ENCODE data around the gene DSC1. TPM values are rescaled to one million over a fixed set of nuclear protein-coding genes. Genes with fewer than 3 reads are reported as not detected.

DSC1 gene
- total and polyA plus RNA-seq, 2 of the 8 experiments (the other 6 are each of a cell fraction or from before 2014, with no cell fraction given) = 0.02 TPM; not detected in 1

GRCh38 chr18:31203096-31203793 lies 40.6 kb upstream of the DSC1 start (continued):
- TF ChIP-seq, protein P1, sequence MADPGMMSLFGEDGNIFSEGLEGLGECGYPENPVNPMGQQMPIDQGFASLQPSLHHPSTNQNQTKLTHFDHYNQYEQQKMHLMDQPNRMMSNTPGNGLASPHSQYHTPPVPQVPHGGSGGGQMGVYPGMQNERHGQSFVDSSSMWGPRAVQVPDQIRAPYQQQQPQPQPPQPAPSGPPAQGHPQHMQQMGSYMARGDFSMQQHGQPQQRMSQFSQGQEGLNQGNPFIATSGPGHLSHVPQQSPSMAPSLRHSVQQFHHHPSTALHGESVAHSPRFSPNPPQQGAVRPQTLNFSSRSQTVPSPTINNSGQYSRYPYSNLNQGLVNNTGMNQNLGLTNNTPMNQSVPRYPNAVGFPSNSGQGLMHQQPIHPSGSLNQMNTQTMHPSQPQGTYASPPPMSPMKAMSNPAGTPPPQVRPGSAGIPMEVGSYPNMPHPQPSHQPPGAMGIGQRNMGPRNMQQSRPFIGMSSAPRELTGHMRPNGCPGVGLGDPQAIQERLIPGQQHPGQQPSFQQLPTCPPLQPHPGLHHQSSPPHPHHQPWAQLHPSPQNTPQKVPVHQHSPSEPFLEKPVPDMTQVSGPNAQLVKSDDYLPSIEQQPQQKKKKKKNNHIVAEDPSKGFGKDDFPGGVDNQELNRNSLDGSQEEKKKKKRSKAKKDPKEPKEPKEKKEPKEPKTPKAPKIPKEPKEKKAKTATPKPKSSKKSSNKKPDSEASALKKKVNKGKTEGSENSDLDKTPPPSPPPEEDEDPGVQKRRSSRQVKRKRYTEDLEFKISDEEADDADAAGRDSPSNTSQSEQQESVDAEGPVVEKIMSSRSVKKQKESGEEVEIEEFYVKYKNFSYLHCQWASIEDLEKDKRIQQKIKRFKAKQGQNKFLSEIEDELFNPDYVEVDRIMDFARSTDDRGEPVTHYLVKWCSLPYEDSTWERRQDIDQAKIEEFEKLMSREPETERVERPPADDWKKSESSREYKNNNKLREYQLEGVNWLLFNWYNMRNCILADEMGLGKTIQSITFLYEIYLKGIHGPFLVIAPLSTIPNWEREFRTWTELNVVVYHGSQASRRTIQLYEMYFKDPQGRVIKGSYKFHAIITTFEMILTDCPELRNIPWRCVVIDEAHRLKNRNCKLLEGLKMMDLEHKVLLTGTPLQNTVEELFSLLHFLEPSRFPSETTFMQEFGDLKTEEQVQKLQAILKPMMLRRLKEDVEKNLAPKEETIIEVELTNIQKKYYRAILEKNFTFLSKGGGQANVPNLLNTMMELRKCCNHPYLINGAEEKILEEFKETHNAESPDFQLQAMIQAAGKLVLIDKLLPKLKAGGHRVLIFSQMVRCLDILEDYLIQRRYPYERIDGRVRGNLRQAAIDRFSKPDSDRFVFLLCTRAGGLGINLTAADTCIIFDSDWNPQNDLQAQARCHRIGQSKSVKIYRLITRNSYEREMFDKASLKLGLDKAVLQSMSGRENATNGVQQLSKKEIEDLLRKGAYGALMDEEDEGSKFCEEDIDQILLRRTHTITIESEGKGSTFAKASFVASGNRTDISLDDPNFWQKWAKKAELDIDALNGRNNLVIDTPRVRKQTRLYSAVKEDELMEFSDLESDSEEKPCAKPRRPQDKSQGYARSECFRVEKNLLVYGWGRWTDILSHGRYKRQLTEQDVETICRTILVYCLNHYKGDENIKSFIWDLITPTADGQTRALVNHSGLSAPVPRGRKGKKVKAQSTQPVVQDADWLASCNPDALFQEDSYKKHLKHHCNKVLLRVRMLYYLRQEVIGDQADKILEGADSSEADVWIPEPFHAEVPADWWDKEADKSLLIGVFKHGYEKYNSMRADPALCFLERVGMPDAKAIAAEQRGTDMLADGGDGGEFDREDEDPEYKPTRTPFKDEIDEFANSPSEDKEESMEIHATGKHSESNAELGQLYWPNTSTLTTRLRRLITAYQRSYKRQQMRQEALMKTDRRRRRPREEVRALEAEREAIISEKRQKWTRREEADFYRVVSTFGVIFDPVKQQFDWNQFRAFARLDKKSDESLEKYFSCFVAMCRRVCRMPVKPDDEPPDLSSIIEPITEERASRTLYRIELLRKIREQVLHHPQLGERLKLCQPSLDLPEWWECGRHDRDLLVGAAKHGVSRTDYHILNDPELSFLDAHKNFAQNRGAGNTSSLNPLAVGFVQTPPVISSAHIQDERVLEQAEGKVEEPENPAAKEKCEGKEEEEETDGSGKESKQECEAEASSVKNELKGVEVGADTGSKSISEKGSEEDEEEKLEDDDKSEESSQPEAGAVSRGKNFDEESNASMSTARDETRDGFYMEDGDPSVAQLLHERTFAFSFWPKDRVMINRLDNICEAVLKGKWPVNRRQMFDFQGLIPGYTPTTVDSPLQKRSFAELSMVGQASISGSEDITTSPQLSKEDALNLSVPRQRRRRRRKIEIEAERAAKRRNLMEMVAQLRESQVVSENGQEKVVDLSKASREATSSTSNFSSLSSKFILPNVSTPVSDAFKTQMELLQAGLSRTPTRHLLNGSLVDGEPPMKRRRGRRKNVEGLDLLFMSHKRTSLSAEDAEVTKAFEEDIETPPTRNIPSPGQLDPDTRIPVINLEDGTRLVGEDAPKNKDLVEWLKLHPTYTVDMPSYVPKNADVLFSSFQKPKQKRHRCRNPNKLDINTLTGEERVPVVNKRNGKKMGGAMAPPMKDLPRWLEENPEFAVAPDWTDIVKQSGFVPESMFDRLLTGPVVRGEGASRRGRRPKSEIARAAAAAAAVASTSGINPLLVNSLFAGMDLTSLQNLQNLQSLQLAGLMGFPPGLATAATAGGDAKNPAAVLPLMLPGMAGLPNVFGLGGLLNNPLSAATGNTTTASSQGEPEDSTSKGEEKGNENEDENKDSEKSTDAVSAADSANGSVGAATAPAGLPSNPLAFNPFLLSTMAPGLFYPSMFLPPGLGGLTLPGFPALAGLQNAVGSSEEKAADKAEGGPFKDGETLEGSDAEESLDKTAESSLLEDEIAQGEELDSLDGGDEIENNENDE (IDR thresholded peaks at IDR 0.05; ENCODE audit: insufficient replicate concordance, low read length) = no peak
- TF ChIP-seq, protein P2, sequence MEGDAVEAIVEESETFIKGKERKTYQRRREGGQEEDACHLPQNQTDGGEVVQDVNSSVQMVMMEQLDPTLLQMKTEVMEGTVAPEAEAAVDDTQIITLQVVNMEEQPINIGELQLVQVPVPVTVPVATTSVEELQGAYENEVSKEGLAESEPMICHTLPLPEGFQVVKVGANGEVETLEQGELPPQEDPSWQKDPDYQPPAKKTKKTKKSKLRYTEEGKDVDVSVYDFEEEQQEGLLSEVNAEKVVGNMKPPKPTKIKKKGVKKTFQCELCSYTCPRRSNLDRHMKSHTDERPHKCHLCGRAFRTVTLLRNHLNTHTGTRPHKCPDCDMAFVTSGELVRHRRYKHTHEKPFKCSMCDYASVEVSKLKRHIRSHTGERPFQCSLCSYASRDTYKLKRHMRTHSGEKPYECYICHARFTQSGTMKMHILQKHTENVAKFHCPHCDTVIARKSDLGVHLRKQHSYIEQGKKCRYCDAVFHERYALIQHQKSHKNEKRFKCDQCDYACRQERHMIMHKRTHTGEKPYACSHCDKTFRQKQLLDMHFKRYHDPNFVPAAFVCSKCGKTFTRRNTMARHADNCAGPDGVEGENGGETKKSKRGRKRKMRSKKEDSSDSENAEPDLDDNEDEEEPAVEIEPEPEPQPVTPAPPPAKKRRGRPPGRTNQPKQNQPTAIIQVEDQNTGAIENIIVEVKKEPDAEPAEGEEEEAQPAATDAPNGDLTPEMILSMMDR (IDR thresholded peaks at IDR 0.05; ENCODE audit: control extremely low read depth in 1 of 3, insufficient read depth in 1 of 3, low read depth in 1 of 3, low read length in 3 of 3) = no peak
- TF ChIP-seq SUZ12 (IDR thresholded peaks at IDR 0.05; ENCODE audit: low read length) = no peak
